Smooth muscle cell (in vitro differentiated cells): ENCODE measurements around the gene CAPN14. TPM values are rescaled to one million over a fixed set of nuclear protein-coding genes. Genes with fewer than 3 reads are reported as not detected.

Experiments used
- DNase-seq: peaks from one replicate; lab custom pipeline; 2025; ENCODE audit not compliant: unreplicated experiment; lab: John Stamatoyannopoulos, UW
- H2AFZ ChIP-seq: fragments of 200-600 bp; sonication (generic); 2 replicates; pipeline ENCODE4 v1.6.0; 2016; ENCODE audit warnings: antibody characterized with exemption, low read depth, mild to moderate bottlenecking
- H3F3A ChIP-seq: fragments of 200-600 bp; sonication (generic); 2 replicates; pipeline ENCODE4 v1.6.0; 2017; ENCODE audit warnings: antibody characterized with exemption, low read depth
- H3K27ac ChIP-seq: fragments of 200-600 bp; sonication (generic); 2 replicates; pipeline ENCODE4 v1.5.1; 2016; ENCODE audit warnings: low read depth, mild to moderate bottlenecking
- H3K27me3 ChIP-seq: fragments of 200-600 bp; sonication (generic); 2 replicates; pipeline ENCODE4 v1.6.1; 2016; ENCODE audit warnings: low read depth, mild to moderate bottlenecking
- H3K36me3 ChIP-seq: fragments of 200-600 bp; sonication (generic); 2 replicates; pipeline ENCODE4 v1.5.1; 2016; ENCODE audit warnings: low read depth
- H3K4me1 ChIP-seq: fragments of 200-600 bp; sonication (generic); 2 replicates; pipeline ENCODE4 v1.5.1; 2016; ENCODE audit warnings: low read depth
- H3K4me2 ChIP-seq: fragments of 200-600 bp; sonication (generic); 2 replicates; pipeline ENCODE4 v1.6.0; 2016; ENCODE audit warnings: mild to moderate bottlenecking
- H3K4me3 ChIP-seq: fragments of 200-600 bp; sonication (generic); 2 replicates; pipeline ENCODE4 v1.5.1; 2016; ENCODE audit warnings: mild to moderate bottlenecking
- H3K79me2 ChIP-seq: fragments of 200-600 bp; sonication (generic); 2 replicates; pipeline ENCODE4 v1.6.0; 2016; ENCODE audit warnings: low read depth, mild to moderate bottlenecking
- H3K9ac ChIP-seq: fragments of 200-600 bp; sonication (generic); 2 replicates; pipeline ENCODE4 v1.6.0; 2016; ENCODE audit warnings: low read depth
- H3K9me3 ChIP-seq: fragments of 200-600 bp; sonication (generic); replicated peaks from 2 replicates; pipeline ENCODE4 v1.5.1; 2016; ENCODE audit warnings: low read depth
- H4K20me1 ChIP-seq: fragments of 200-600 bp; sonication (generic); 2 replicates; pipeline ENCODE4 v1.6.0; 2016; ENCODE audit warnings: low read depth
- CTCF ChIP-seq: fragments of 200-600 bp; sonication (generic); IDR thresholded peaks from 2 replicates; pipeline ENCODE4 v1.5.1; 2017; ENCODE audit warnings: borderline replicate concordance, mild to moderate bottlenecking, antibody characterized with exemption; ENCODE audit not compliant: insufficient read depth, poor library complexity, severe bottlenecking
- WGBS: methylation state at CpG from one replicate; pipeline ENCODE4 v1.1.7; 2016; ENCODE audit warnings: low lambda C conversion rate; 5-methylcytosine and 5-hydroxymethylcytosine counted together
- polyA plus RNA-seq: library from polyadenylated mRNA; unstranded; fragments of >200 nt; fragmentation: Nextera tagmentation; extraction: Ambion mirVana; gene quantifications from 2 replicates; pipeline ENCODE4 v1.2.1, GENCODE V29; 2016
- total RNA-seq: library from RNA; depleted of rRNA; stranded (reverse); fragments of >200 nt; gene quantifications from 2 replicates; pipeline ENCODE4 v1.2.3, GENCODE V29; 2014

CAPN14 gene
- total and polyA plus RNA-seq, 2 experiments from 2014 or later, result 0.13 to 0.55 TPM

DNA sequence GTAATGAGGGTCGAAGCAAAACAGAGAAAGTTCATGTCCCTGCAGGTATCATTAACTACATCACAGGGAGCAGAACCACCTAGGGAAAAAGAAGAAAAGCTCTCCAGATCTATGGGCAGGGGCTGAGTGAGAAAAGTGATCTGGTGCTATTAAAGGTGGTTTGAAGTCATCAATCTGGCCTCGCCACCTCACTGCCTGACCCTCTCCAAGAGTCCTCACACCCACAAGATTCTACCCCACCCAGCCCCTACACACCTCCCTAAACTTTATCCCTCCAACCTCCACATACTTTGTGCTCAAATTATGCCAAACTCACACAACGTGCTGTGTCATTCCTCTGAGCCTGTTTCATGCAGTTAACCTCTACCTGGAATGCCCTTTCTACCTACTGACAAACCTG is 81.3 kb downstream of the CAPN14 start:
- WGBS, result 73% methylated on average over 3 of the region's 3 CpGs
- H3K4me3 ChIP-seq, result no peak overlapping the region
- no peak for TF ChIP-seq CTCF
- no peaks in the 10 kb centered on the region for H3K36me3 ChIP-seq
- no peak overlapping the region for H3K4me2 ChIP-seq
- H2AFZ ChIP-seq, result no peak overlapping the region
- H3K9ac ChIP-seq, result no peak overlapping the region
- H3K9me3 ChIP-seq, result no peaks in the 10 kb centered on the region
- no peaks in the 10 kb centered on the region for H3F3A ChIP-seq
- peaks cover 11% of the 10 kb centered on the region for H3K4me1 ChIP-seq
- no peak for DNase-seq
- no peaks in the 10 kb centered on the region for H3K79me2 ChIP-seq
- H4K20me1 ChIP-seq, result no peaks in the 10 kb centered on the region
- no peak overlapping the region for H3K27ac ChIP-seq
- H3K27me3 ChIP-seq, result peaks cover 61% of the 10 kb centered on the region

DNA sequence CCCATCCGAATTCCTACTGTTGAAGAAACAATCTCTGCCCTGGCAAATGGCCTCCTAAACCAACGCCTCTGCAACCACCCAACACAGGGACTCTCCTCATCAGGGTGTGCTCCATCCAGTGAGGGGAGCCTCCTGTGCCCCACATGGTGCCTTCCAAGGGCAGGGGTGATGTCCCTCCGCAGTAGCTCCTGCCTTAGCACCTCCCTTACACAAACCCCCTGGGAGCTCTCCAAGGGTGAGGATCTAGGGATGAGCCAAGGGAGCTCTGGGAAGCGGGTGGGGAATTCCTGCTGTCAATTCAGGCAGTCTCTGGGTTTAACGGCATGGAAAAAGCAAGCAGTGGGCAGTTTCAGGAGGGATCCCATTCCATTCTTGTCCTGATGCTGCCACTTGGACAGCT is 82.8 kb downstream of the CAPN14 start:
- Histone ChIP-seq H3K36me3 (no peaks in the 10 kb centered on the region), H3K27ac (no peak overlapping the region), H3K4me1 (peaks cover 11% of the 10 kb centered on the region), H3K4me2 (no peak overlapping the region), H2AFZ (no peak overlapping the region), H3K79me2 (no peaks in the 10 kb centered on the region), H3K9me3 (no peaks in the 10 kb centered on the region), H3K27me3 (peaks cover 54% of the 10 kb centered on the region), H3K4me3 (no peak overlapping the region), H3F3A (no peaks in the 10 kb centered on the region), H4K20me1 (no peaks in the 10 kb centered on the region), H3K9ac (no peak overlapping the region)
- WGBS, result 94% methylated on average over 5 of the region's 5 CpGs
- DNase-seq, result no peak
- TF ChIP-seq CTCF, result no peak

DNA sequence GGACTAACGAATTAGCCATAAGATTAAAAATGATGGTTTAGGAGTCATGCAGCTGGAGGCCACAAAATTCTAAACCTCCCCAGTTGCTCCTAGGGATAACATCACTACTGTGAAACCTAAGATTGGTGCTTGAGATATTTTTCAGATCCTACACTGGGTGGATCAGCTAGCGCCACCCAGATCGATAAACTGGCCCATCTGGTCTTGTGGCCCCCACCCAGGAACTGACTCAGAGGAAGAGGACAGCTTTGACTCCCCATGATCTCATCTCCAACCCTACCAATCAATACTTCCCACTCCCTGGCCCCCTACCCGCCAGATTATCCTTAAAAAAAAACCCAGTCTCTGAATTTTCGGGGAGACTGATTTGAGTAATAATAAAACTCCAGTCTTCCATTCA is 84.5 kb downstream of the CAPN14 start:
- Histone ChIP-seq H3K79me2 (no peaks in the 10 kb centered on the region), H3K9ac (no peak overlapping the region)

More for the DNA sequence above, 84.5 kb downstream of the CAPN14 start:
- TF ChIP-seq CTCF, result no peak
- no peaks in the 10 kb centered on the region for H3K9me3 ChIP-seq
- H3K4me2 ChIP-seq, result no peak overlapping the region
- WGBS, result 92% methylated on average over 5 of the region's 5 CpGs
- no peaks in the 10 kb centered on the region for H3K36me3 ChIP-seq
- H3K4me1 ChIP-seq, result peaks cover 3% of the 10 kb centered on the region
- H2AFZ ChIP-seq, result no peak overlapping the region
- H4K20me1 ChIP-seq, result no peaks in the 10 kb centered on the region
- H3F3A ChIP-seq, result no peaks in the 10 kb centered on the region
- H3K4me3 ChIP-seq, result no peak overlapping the region
- DNase-seq, result no peak
- no peak overlapping the region for H3K27ac ChIP-seq
- peaks cover 37% of the 10 kb centered on the region for H3K27me3 ChIP-seq
